Erythroblast (primary cell): ENCODE data around the gene TMEM82.

Experiments
- GATA1 ChIP-seq: IDR thresholded peaks from 2 replicates; pipeline ENCODE4 v1.6.1; 2011; ENCODE audit warnings: low read depth, mild to moderate bottlenecking, control low read depth, low read length, moderate library complexity
- POLR2A ChIP-seq: IDR thresholded peaks from 2 replicates; pipeline ENCODE4 v1.6.1; 2011; ENCODE audit warnings: mild to moderate bottlenecking, low read length

- TF ChIP-seq POLR2A, result no peak
- TF ChIP-seq GATA1, result no peak
Observed at GRCh38 chr1:15698201-15698600, 44.1 kb upstream of the TMEM82 start.
